T-helper 2 cell treated with Interferon-gamma antibody and Interleukin-4, amounts not matched to agents 100 ng/mL and 5 ng/mL, for 36 hours (primary cell): ENCODE results near the gene MBP. TPM values are rescaled to one million over a fixed set of nuclear protein-coding genes. Genes with fewer than 3 reads are reported as not detected.

Experiments
- intact Hi-C: fragments of 100-400 bp; cut with micrococcal nuclease; formaldehyde crosslinking; loops from one replicate; pipeline ENCODE4 v1.15.1; 2023
- total RNA-seq: library from RNA; stranded (reverse); gene quantifications from 2 replicates; pipeline ENCODE4 v1.2.3, GENCODE V29; 2022

The MBP gene
- total RNA-seq, 1 donor from 2014 or later, result 89.5 TPM

GRCh38 chr18:77134611-77135010 is 2.0 kb upstream of the MBP start:
- intact Hi-C loops, result loop anchor here (5.0 kb wide), 1 partner anchor 642 kb away; no protein-coding TSS in a partner anchor

GRCh38 chr18:77133835-77134496 is 1.4 kb upstream of the MBP start:
- intact Hi-C loops, result loop anchor here (2.0 to 5.0 kb wide), 2 partner anchors 71 to 642 kb away; no protein-coding TSS in a partner anchor

GRCh38 chr18:77133051-77133834 is 660 bp upstream of the MBP start:
- intact Hi-C loops, result loop anchor here (2.0 to 5.0 kb wide), 2 partner anchors 70 to 641 kb away; no protein-coding TSS in a partner anchor

GRCh38 chr18:77131652-77132368 is 773 bp downstream of the MBP start:
- intact Hi-C loops, result loop anchor here (2.0 to 5.0 kb wide), 2 partner anchors 69 to 640 kb away; no protein-coding TSS in a partner anchor

- intact Hi-C loops, result loop anchor here (5.0 kb wide), 1 partner anchor 639 kb away; no protein-coding TSS in a partner anchor
These were observed 1.4 kb downstream of the MBP start for GRCh38 chr18:77131100-77131651.

GRCh38 chr18:77130229-77131099 is 2.1 kb downstream of the MBP start:
- intact Hi-C loops, result loop anchor here (5.0 kb wide), 1 partner anchor 638 kb away; no protein-coding TSS in a partner anchor

- intact Hi-C loops, result no loop called here
These were observed 3.4 kb downstream of the MBP start for GRCh38 chr18:77129150-77129551.

GRCh38 chr18:77127769-77128671 is 4.6 kb downstream of the MBP start:
- intact Hi-C loops, result loop anchor here (2.0 kb wide), 1 partner anchor 73 kb away; no protein-coding TSS in a partner anchor

GRCh38 chr18:77124452-77124922 is 8.1 kb downstream of the MBP start:
- intact Hi-C loops, result loop anchor here (1.0 to 2.0 kb wide), 2 partner anchors 22 to 84 kb away; no protein-coding TSS in a partner anchor

- intact Hi-C loops, result loop anchor here (1.0 to 2.0 kb wide), 2 partner anchors 21 to 85 kb away; no protein-coding TSS in a partner anchor
These were observed 9.0 kb downstream of the MBP start for GRCh38 chr18:77123320-77124231.

GRCh38 chr18:77121523-77121922 is 11.1 kb downstream of the MBP start:
- intact Hi-C loops, result no loop called here

- intact Hi-C loops, result no loop called here
These were observed 12.6 kb downstream of the MBP start for GRCh38 chr18:77119851-77120491.

- intact Hi-C loops, result no loop called here
These were observed 13.3 kb downstream of the MBP start for GRCh38 chr18:77119101-77119850.

GRCh38 chr18:77118256-77119090 is 14.1 kb downstream of the MBP start:
- intact Hi-C loops, result no loop called here

GRCh38 chr18:77116201-77117080 is 16.1 kb downstream of the MBP start:
- intact Hi-C loops, result no loop called here
